AG09309 (cell line): Measurements from ENCODE around the gene ARHGEF3.

Source experiments
- DNase-seq: peaks from one replicate; pipeline ENCODE4 v3.0.0-alpha.2; 2010; ENCODE audit warnings: low read depth
- H3K4me3 ChIP-seq: 2 replicates; pipeline ENCODE4 v1.5.1; 2011; ENCODE audit warnings: mild to moderate bottlenecking, low read depth, low read length, moderate library complexity; ENCODE audit not compliant: control insufficient read depth
- TF ChIP-seq, protein P1 (sequence below): IDR thresholded peaks from 2 replicates; pipeline ENCODE4 v1.5.1; 2011; ENCODE audit warnings: mild to moderate bottlenecking, low read depth, low read length, inconsistent platforms; ENCODE audit not compliant: insufficient read depth, control insufficient read depth; ENCODE audit errors: missing control alignments

ARHGEF3 gene

GRCh38 chr3:56795097-56795828 lies 6.5 kb downstream of the ARHGEF3 start:
- no peak overlapping the region for H3K4me3 ChIP-seq
- TF ChIP-seq, protein P1, sequence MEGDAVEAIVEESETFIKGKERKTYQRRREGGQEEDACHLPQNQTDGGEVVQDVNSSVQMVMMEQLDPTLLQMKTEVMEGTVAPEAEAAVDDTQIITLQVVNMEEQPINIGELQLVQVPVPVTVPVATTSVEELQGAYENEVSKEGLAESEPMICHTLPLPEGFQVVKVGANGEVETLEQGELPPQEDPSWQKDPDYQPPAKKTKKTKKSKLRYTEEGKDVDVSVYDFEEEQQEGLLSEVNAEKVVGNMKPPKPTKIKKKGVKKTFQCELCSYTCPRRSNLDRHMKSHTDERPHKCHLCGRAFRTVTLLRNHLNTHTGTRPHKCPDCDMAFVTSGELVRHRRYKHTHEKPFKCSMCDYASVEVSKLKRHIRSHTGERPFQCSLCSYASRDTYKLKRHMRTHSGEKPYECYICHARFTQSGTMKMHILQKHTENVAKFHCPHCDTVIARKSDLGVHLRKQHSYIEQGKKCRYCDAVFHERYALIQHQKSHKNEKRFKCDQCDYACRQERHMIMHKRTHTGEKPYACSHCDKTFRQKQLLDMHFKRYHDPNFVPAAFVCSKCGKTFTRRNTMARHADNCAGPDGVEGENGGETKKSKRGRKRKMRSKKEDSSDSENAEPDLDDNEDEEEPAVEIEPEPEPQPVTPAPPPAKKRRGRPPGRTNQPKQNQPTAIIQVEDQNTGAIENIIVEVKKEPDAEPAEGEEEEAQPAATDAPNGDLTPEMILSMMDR: no peak
- no peak for DNase-seq

GRCh38 chr3:56792193-56792592 lies 9.6 kb downstream of the ARHGEF3 start:
- H3K4me3 ChIP-seq: no peak overlapping the region
- TF ChIP-seq, protein P1: no peak
- DNase-seq: no peak

GRCh38 chr3:56790016-56790821 lies 11.5 kb downstream of the ARHGEF3 start:
- DNase-seq: no peak
- H3K4me3 ChIP-seq: no peak overlapping the region
- TF ChIP-seq, protein P1: no peak

DNA sequence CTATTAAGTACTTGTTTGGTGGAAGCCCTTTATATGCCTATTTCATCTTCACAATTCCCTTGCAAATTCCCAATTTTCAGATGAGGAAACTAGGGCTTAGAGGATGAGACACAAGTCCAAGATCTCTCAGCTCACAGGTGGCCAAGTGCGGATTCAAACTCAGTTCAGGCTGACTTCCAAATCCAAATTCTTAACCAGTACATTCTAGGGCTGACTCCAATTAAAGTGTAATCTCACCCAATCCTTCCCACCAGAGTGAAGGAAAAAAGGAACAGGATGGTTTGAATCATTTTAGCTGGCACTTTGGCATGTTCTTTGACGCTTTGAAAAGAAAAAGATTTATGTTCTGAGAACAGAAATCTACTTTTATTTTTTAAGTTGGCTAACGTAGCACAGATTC lies 12.7 kb downstream of the ARHGEF3 start:
- TF ChIP-seq, protein P1: no peak
- H3K4me3 ChIP-seq: no peak overlapping the region
- no peak for DNase-seq

DNA sequence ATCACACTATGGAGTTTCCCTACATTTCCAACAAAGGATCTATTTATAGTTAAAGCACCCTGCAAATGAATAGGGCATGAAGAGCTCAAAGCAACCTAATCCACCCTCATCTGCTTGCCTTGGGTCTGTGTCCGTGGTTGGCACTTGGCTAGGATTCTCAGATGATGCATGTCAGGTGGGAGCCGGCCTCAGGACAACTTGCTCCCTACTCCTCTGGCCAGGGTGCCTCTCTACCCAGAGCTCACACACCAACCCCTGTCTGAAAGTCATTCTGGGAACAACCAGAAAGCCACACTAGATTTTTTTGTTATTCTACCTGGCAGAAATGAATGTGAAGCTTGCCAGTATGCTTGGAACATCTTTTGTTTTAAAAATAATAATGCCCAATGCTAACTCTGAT lies 13.2 kb downstream of the ARHGEF3 start:
- DNase-seq: no peak
- H3K4me3 ChIP-seq: no peak overlapping the region
- TF ChIP-seq, protein P1: no peak

GRCh38 chr3:56787784-56788256 lies 13.9 kb downstream of the ARHGEF3 start:
- DNase-seq: no peak
- TF ChIP-seq, protein P1: no peak
- H3K4me3 ChIP-seq: no peak overlapping the region
